OCI-LY7 (cell line): Measurements from ENCODE around the gene CCR5.

ENCODE experiments used
- EZH2phosphoT487 ChIP-seq: fragments of 200-600 bp; sonication (generic); IDR thresholded peaks from 2 replicates; pipeline ENCODE4 v1.6.1; 2018; ENCODE audit warnings: low read depth, borderline replicate concordance, mild to moderate bottlenecking, mixed run types, antibody characterized with exemption, low read length, moderate library complexity, mixed read lengths
- TF ChIP-seq, protein P1 (sequence below): fragments of 200-600 bp; sonication (generic); conservative IDR thresholded peaks from 2 replicates; pipeline ENCODE4 v1.5.1; 2014; ENCODE audit warnings: mild to moderate bottlenecking, antibody characterized with exemption, low read length, moderate library complexity, mixed read lengths

DNA sequence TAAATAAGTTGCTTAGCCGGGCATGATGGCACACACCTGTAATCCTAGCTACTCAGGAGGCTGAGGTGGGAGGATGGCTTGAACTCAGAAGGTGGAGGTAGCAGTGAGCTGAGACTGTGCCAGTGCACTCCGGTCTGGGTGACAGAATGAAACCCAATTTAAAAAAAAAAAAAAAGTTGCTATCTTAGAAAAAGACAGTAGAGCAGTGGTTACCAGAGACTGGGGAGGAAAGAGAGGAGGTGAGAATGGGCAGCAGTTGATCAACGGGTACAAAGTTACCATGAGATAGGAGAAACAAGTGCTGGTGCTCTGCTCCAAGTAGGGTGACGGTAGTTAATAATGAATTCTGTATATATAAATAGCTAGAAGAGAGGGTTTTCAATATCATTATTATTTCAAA is 17.7 kb upstream of the CCR5 start:
- TF ChIP-seq, protein P1, sequence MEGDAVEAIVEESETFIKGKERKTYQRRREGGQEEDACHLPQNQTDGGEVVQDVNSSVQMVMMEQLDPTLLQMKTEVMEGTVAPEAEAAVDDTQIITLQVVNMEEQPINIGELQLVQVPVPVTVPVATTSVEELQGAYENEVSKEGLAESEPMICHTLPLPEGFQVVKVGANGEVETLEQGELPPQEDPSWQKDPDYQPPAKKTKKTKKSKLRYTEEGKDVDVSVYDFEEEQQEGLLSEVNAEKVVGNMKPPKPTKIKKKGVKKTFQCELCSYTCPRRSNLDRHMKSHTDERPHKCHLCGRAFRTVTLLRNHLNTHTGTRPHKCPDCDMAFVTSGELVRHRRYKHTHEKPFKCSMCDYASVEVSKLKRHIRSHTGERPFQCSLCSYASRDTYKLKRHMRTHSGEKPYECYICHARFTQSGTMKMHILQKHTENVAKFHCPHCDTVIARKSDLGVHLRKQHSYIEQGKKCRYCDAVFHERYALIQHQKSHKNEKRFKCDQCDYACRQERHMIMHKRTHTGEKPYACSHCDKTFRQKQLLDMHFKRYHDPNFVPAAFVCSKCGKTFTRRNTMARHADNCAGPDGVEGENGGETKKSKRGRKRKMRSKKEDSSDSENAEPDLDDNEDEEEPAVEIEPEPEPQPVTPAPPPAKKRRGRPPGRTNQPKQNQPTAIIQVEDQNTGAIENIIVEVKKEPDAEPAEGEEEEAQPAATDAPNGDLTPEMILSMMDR: no peak
- no peak for TF ChIP-seq EZH2phosphoT487
